Measurements from ENCODE around the gene GNB1L. TPM values are rescaled to one million over a fixed set of nuclear protein-coding genes. Genes with fewer than 3 reads are reported as not detected.

The GNB1L gene
- total RNA-seq, 1 experiment from 2014 or later: 18.0 TPM

- H3K36me3 Mint-ChIP-seq: no peaks in the 10 kb centered on the region
- H3K27me3 Mint-ChIP-seq (ENCODE audit: low read depth): peaks cover 90% of the 10 kb centered on the region
- peak overlapping the region; percentile 67 for H3K4me3 Mint-ChIP-seq
- DNase-seq (ENCODE audit: low spot score) (peak; percentile 52), ATAC-seq (peak; percentile 1; the same call in 1 of the 2 replicates)
- ChIA-PET POLR2A (no interaction called here), CTCF (interaction anchor here (0.7 to 2.3 kb wide), 4 partner anchors 13 to 36 kb away, joined by 3 to 18 read pairs (median 6); partner anchors contain the start of gene GP1BB)
- H3K27ac Mint-ChIP-seq: peak overlapping the region; percentile 37; the same call in 1 of the 2 replicates
- no peaks in the 10 kb centered on the region for H3K9me3 Mint-ChIP-seq
- TF ChIP-seq ELF4 (CRISPR knock-in tag; IDR thresholded peaks at IDR 0.05; ENCODE audit: low read depth): no peak
- no peak for TF ChIP-seq RELA (CRISPR knock-in tag; IDR thresholded peaks at IDR 0.05; ENCODE audit: borderline replicate concordance)
- TF ChIP-seq ZMAT4 (CRISPR knock-in tag; IDR thresholded peaks at IDR 0.05): no peak
- TF ChIP-seq ZNF423 (CRISPR knock-in tag; IDR thresholded peaks at IDR 0.05): no peak
- TF ChIP-seq ZBTB43 (CRISPR knock-in tag; IDR thresholded peaks at IDR 0.05): no peak
- TF ChIP-seq ZNF219 (CRISPR knock-in tag; IDR thresholded peaks at IDR 0.05; ENCODE audit: borderline replicate concordance): no peak
- no peak for TF ChIP-seq E2F1 (CRISPR knock-in tag; IDR thresholded peaks at IDR 0.05)
- TF ChIP-seq ESRRA (CRISPR knock-in tag; IDR thresholded peaks at IDR 0.05; ENCODE audit: borderline replicate concordance): no peak
- TF ChIP-seq ZNF232 (CRISPR knock-in tag; IDR thresholded peaks at IDR 0.05): no peak
- TF ChIP-seq SP1 (CRISPR knock-in tag; conservative IDR thresholded peaks at IDR 0.05): no peak
- TF ChIP-seq SOX15 (CRISPR knock-in tag; IDR thresholded peaks at IDR 0.05): no peak
- TF ChIP-seq USF2 (CRISPR knock-in tag; IDR thresholded peaks at IDR 0.05): no peak
- no peak for TF ChIP-seq ZNF425 (CRISPR knock-in tag; conservative IDR thresholded peaks at IDR 0.05)
- no peak for TF ChIP-seq NFE2L1 (CRISPR knock-in tag; IDR thresholded peaks at IDR 0.05)
- TF ChIP-seq ZNF121 (CRISPR knock-in tag; IDR thresholded peaks at IDR 0.05): no peak
- TF ChIP-seq ZNF138 (CRISPR knock-in tag; conservative IDR thresholded peaks at IDR 0.05): no peak
- TF ChIP-seq PRRX2 (CRISPR knock-in tag; IDR thresholded peaks at IDR 0.05): no peak
- TF ChIP-seq SMAD3 (CRISPR knock-in tag; IDR thresholded peaks at IDR 0.05; ENCODE audit: borderline replicate concordance): no peak
- peaks cover 36% of the 10 kb centered on the region for H3K4me1 Mint-ChIP-seq
Observed at GRCh38 chr22:19759427-19760057, 95.1 kb downstream of the GNB1L start.

GRCh38 chr22:19758896-19759426, 95.7 kb downstream of the GNB1L start:
- ChIA-PET POLR2A (no interaction called here), CTCF (interaction anchor here (0.6 to 2.3 kb wide), 4 partner anchors 13 to 444 kb away, joined by 3 to 18 read pairs (median 6); partner anchors contain the start of gene GP1BB)
- Mint-ChIP-seq H3K4me1 (peaks cover 34% of the 10 kb centered on the region), H3K27ac (no peak overlapping the region), H3K9me3 (no peaks in the 10 kb centered on the region), H3K27me3 (ENCODE audit: low read depth) (peaks cover 90% of the 10 kb centered on the region), H3K4me3 (no peak overlapping the region), H3K36me3 (no peaks in the 10 kb centered on the region)
- DNase-seq (ENCODE audit: low spot score) (no peak), ATAC-seq (no peak)
- TF ChIP-seq ZBTB21 (CRISPR knock-in tag; IDR thresholded peaks at IDR 0.05; ENCODE audit: borderline replicate concordance) (no peak), CBFB (CRISPR knock-in tag; IDR thresholded peaks at IDR 0.05; ENCODE audit: low read depth) (no peak), USF1 (CRISPR knock-in tag; IDR thresholded peaks at IDR 0.05) (no peak), KAT7 (CRISPR knock-in tag; IDR thresholded peaks at IDR 0.05; ENCODE audit: borderline replicate concordance) (no peak), E2F1 (CRISPR knock-in tag; IDR thresholded peaks at IDR 0.05) (no peak), SMAD4 (CRISPR knock-in tag; IDR thresholded peaks at IDR 0.05) (no peak), SMAD3 (CRISPR knock-in tag; IDR thresholded peaks at IDR 0.05; ENCODE audit: borderline replicate concordance) (no peak), ZNF425 (CRISPR knock-in tag; conservative IDR thresholded peaks at IDR 0.05) (no peak), MAX (CRISPR knock-in tag; IDR thresholded peaks at IDR 0.05) (no peak)

Measured in WTC11 (cell line).